Measurements from ENCODE around the gene TMUB1. TPM values are rescaled to one million over a fixed set of nuclear protein-coding genes. Genes with fewer than 3 reads are reported as not detected.
A peak's percentile ranks its signal among the peaks of the same experiment; 100 is the strongest.

The TMUB1 gene
- total RNA-seq, 2 donors from 2014 or later = 67.3 to 68.5 TPM

DNA sequence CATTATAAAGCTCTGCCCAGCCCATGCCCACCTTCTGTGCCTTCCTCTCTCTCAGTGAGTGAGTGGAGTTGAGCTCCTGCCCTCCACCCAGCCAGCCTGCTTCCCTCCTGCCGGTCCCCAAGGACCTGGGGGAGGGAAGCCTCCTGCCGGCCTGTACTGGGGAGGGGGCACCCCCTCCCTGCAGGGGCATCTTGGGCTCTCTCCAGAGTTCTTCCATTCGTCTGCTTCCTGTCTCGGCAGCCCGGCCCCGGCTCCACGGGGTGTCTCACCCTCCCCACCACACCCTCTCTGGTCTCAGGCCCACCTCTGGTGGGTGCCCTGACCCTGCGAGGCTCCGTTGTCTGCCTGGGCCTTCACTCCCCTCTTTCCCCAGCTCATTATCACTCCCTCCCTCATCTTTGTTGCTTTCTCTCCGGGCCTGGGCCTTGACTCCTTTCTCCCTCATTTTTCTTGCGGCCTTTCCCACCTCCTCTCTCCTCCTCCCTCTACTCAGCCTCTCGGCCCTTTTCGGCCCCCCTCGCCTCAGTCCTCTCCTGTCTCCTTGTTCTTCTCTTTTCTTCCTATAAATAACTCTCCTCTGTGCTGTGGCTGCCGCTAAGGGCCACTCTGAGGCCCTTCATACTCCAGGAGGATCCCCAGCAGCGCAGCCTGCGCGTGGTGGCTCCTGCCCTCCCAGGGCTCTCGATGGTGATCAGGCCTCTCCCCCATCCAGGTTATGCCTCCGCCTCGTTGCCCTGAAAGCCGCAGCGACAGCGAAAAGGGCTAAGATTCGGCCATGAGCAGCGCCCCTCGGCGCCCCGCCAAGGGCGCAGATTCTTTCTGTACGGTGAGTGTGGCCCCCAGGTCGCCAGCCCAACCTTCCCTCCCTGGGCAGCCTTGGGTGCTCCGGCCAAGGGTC is 21.8 kb downstream of the TMUB1 start:
- Mint-ChIP-seq H3K27ac (peak overlapping the region; percentile 74), H3K36me3 (ENCODE audit: insufficient read depth in 2 of 2) (peaks cover 0 to 5% of the 10 kb centered on the region in 2 donors), H3K4me1 (ENCODE audit: low read depth) (peaks cover 39% of the 10 kb centered on the region), H3K27me3 (ENCODE audit: low read depth) (no peaks in the 10 kb centered on the region), H3K4me3 (peak overlapping the region; percentile 98), H3K9me3 (no peaks in the 10 kb centered on the region)
- no peak for ATAC-seq (replicated peaks in 1 of 2)
- no peak for DNase-seq

DNA sequence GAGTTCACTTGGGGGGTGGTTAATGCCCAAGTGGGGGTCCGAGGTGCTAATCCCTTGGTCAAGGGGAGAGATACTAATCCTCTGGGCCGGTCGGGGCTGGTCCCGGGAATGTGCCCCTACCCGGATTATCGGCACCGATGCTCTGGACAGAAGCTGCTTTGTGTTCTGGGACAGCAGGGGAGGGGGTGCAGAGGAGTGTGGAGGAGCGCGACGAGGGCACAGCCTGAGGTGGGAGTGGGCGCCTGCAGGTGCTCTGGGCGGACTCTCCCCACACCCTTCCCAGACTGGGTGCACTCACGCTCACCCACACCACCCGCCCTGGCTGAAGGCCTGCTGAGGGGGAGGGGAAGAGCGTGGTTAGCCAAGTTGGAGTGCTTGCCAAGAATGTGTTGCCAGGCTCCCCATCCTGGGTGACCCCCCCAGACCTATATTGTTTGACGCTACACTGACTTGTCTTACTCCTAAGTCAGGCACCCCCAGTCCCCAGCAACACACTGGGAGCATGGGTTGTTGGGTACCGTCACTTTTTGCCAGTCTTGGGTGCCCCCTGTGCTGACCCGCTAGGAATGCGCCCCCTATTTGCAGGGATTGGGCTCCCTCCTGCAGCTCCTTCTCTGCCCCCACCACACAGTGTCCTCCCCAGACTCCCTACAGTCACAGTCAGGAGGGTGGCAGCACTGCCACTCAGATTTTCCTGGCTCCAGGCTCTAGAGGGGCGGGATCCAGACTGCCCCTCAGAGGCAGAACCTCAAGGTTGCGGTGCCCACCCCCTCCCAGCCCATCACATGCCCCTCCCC is 22.7 kb downstream of the TMUB1 start:
- H3K9me3 Mint-ChIP-seq = no peaks in the 10 kb centered on the region
- H3K27me3 Mint-ChIP-seq (ENCODE audit: low read depth) = no peaks in the 10 kb centered on the region
- no peak overlapping the region for H3K27ac Mint-ChIP-seq
- peaks cover 41% of the 10 kb centered on the region for H3K4me1 Mint-ChIP-seq (ENCODE audit: low read depth)
- DNase-seq (no peak), ATAC-seq (replicated peaks in 1 of 2) (no peak)
- peaks cover 0 to 5% of the 10 kb centered on the region in 2 donors for H3K36me3 Mint-ChIP-seq (ENCODE audit: insufficient read depth in 2 of 2)
- peak overlapping the region; percentile 98 for H3K4me3 Mint-ChIP-seq

DNA sequence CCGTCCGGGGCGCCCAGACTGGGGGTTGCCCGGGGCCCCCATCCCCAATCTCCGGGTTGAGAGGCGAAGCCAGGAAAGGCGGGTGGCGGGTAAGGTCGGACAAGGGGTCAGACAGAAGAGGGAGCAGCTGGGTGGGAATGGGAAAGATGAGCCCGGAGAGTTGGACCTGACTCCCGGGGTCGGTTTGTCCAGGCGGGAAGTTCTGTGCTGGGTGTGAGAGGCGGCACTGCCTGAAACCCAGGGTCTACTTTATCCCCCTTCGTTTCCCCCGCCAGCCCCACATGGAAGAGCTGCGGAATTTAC is 23.2 kb downstream of the TMUB1 start:
- Mint-ChIP-seq H3K36me3 (ENCODE audit: insufficient read depth in 2 of 2) (peaks cover 0 to 2% of the 10 kb centered on the region in 2 donors), H3K27ac (no peak overlapping the region), H3K4me1 (ENCODE audit: low read depth) (peaks cover 41% of the 10 kb centered on the region), H3K9me3 (no peaks in the 10 kb centered on the region), H3K27me3 (ENCODE audit: low read depth) (no peaks in the 10 kb centered on the region), H3K4me3 (peak overlapping the region; percentile 98)
- ATAC-seq (replicated peaks in 1 of 2) (no peak), DNase-seq (no peak)

DNA sequence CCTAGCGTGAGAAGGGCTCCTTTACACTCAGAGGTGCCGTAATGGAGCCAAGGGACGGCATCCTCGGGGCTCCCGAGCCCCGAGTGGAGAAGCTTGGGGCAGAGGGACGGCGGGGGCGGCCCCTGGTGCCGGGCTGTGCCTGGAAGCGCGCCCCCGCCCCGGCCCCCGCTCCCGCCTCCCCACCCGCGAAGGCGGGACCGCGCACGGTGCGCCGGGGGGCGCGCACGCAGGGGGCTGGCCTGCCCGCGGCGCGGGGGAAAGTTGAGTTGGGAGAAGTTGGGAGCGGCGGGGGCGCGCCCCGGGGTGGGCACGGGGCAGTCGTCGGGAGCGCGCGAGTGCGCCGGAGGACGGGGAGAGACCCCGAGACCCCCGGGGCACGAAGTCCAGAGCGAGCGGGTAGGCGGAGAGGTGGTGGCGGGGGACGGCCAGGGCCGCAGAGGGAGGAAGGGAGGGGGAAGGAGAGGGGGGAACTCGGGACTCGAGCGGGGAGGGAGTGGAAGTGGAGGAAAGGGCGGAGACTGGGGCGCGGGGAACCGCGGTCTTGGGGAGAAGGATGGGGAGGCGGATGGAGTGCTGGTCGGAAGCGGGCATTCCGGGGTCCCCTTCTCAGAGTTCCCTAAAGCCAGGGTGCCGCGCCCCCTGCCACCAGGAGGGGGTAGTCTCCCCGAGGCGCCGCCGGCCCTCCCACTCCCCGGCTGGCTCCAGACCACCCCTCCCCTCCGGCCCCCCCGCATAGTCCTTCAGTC is 23.8 kb downstream of the TMUB1 start, which contains the start of gene SLC4A2:
SLC4A2 (plus strand) TSS at position 223 of the 746 bp plus-strand sequence. CDS start 2,399 bp downstream, outside the sequence.
- no peaks in the 10 kb centered on the region for H3K9me3 Mint-ChIP-seq
- peaks cover 0 to 2% of the 10 kb centered on the region in 2 donors for H3K36me3 Mint-ChIP-seq (ENCODE audit: insufficient read depth in 2 of 2)
- no peaks in the 10 kb centered on the region for H3K27me3 Mint-ChIP-seq (ENCODE audit: low read depth)
- H3K4me1 Mint-ChIP-seq (ENCODE audit: low read depth) = peaks cover 41% of the 10 kb centered on the region
- peak within 1 kb of the TSS; percentile 98 for H3K4me3 Mint-ChIP-seq
- DNase-seq = peak; percentile 69 to 84
- ATAC-seq (replicated peaks in 1 of 2) = peak; percentile 26 to 46
- H3K27ac Mint-ChIP-seq = peak within 1 kb of the TSS; percentile 96

DNA sequence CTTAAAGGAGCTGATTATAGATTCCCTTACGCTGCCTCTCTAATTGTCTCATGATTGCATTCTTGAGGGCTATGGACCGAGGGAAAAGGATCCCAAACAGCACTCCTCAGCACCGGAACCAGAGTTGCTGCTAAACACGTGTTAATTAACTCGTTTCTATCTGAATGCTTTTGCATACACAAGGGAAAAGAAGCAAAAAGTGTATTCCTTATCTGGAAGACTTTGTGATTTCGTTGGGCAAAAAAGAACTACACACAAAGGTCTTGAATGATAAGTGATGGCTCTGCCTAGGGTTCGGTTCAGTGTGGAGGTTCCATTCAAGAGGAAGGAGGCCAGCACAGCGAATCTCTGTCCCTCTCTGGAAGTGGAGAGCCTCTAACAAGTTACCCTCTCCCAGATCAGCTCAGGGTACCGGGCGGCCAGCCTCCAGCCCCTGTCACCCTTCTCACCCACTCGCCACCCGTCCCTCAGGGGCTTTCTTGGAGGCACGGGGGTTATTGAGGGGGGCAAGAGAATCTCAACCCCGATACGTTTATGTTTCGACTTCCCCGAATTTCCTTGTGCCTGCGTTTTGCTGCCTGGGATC is 24.4 kb downstream of the TMUB1 start:
- no peaks in the 10 kb centered on the region for H3K27me3 Mint-ChIP-seq (ENCODE audit: low read depth)
- H3K27ac Mint-ChIP-seq = peak overlapping the region; percentile 96
- H3K4me1 Mint-ChIP-seq (ENCODE audit: low read depth) = peaks cover 41% of the 10 kb centered on the region
- ATAC-seq (replicated peaks in 1 of 2) = no peak
- peak; percentile 25 to 30 for DNase-seq
- no peaks in the 10 kb centered on the region for H3K9me3 Mint-ChIP-seq
- H3K4me3 Mint-ChIP-seq = peak overlapping the region; percentile 98
- H3K36me3 Mint-ChIP-seq (ENCODE audit: insufficient read depth in 2 of 2) = peaks cover 0 to 2% of the 10 kb centered on the region in 2 donors

DNA sequence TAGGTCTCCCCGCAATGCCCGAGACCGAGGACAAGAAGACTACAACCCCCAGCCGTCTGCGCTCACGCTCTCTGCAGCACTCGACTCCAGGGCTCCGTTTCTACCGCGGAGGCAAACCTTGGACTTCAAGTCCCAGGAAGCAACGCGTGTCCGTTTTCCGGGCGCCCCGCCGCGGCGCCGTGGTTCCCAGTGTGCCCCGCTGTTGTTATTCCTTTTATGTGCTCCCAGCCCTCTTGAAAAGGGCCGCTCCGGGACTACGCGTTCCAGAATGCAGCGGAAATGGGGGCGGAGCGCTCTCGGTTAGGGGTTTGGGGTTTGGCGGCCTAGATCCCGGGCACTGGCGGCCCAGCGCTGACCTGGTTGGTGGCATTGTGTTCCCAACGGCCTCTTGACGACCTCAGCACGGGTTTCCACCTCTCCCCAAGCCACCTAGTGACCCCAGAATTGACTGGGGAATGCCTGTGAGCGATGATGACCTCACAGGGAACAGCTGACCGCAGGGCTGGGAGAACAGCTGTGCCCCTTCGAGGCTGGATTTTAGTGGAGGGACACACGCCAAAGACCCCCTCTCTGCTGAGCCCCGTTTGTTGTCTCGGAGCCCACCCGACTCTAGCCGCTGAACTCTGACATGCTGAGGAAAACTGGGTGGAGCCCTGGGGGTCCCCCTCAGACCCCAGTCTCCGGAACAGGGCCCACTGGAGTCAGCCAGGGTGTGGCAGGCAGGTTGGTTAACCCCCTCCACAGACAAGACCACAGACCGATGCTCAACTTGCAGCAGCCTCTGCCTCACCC is 25.1 kb downstream of the TMUB1 start:
- Mint-ChIP-seq H3K4me3 (peak overlapping the region; percentile 98), H3K36me3 (ENCODE audit: insufficient read depth in 2 of 2) (peaks cover 0 to 2% of the 10 kb centered on the region in 2 donors), H3K27me3 (ENCODE audit: low read depth) (no peaks in the 10 kb centered on the region), H3K4me1 (ENCODE audit: low read depth) (peaks cover 41% of the 10 kb centered on the region), H3K27ac (peak overlapping the region; percentile 96), H3K9me3 (no peaks in the 10 kb centered on the region)
- ATAC-seq (replicated peaks in 1 of 2) = peak; percentile 94 to 95
- peak; percentile 96 to 97 for DNase-seq

DNA sequence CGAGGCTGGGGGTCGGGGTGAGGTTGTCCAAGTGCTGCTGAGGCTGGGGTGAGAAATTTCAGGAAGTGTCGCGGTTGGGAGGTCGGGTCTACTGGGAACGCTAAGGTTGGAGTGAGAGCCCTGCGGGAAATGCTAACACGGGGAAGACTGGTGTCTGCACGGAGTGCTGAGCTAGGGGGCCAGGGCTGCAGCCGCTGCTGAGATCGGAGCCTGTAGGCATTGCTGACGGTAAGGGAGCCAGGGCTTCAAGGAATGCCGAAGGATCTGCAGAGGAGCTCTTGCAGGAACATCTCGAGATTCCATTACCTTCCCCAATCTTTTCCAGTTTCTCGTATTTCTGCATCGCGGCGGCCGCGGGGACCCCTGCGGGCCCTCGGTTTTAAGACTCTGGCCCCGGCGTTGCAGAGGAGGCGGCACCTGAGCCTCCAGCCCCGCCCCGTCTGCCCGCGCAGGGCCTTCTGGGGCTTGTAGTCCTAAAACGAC is 25.7 kb downstream of the TMUB1 start, which contains the start of gene CDK5:
CDK5 (minus strand) TSS at position 392 of the 483 bp plus-strand sequence; CDS start at position 343, 49 bp downstream.
- Mint-ChIP-seq H3K27me3 (ENCODE audit: low read depth) (no peaks in the 10 kb centered on the region), H3K27ac (peak within 1 kb of the TSS; percentile 96), H3K4me3 (peak within 1 kb of the TSS; percentile 98), H3K36me3 (ENCODE audit: insufficient read depth in 2 of 2) (peaks cover 0 to 2% of the 10 kb centered on the region in 2 donors), H3K4me1 (ENCODE audit: low read depth) (peaks cover 43% of the 10 kb centered on the region), H3K9me3 (no peaks in the 10 kb centered on the region)
- ATAC-seq (replicated peaks in 1 of 2) (peak; percentile 2 to 4), DNase-seq (no peak)

DNA sequence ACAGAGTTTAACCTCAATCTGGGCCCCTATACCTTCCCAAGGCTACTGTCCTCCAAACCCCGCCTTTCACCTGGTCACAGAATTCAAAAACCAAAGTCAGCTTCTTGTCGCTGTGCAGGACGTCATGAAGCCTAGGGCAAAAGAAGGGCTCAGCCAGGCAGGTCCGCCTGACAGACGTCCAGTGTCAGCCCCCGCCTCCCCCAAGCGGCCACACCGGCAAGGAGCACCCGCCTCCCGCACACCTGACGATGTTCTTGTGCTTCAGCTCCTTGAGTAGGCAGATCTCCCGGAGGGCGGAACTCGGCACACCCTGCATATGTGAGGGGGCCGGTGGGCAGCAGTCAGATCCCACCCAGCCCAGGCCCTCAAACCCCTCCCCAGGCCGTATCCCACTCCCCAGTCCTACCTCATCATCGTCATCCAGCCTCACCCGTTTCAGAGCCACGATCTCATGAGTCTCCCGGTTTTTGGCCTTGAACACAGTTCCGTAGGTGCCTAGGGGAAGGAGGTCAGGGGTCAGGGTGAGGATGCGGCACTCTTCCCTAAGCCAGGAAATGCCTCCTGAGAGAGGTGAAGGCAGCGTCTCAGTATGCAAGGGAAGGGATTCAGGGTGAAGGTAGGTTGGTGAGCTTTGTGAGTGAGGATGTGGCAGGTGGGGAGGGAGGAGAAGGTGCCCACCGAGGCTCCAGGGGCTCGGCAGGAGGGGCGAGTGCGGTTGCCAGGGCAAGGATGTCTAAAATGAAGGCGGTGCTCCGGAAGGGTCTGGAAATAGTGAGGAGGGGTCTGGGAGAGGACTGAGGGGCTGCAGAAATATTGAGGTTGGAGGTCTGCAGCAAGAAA is 26.4 kb downstream of the TMUB1 start:
- Mint-ChIP-seq H3K27me3 (ENCODE audit: low read depth) (no peaks in the 10 kb centered on the region), H3K4me1 (ENCODE audit: low read depth) (peaks cover 44% of the 10 kb centered on the region), H3K36me3 (ENCODE audit: insufficient read depth in 2 of 2) (peaks cover 0 to 2% of the 10 kb centered on the region in 2 donors), H3K4me3 (peak overlapping the region; percentile 98), H3K27ac (no peak overlapping the region), H3K9me3 (no peaks in the 10 kb centered on the region)
- ATAC-seq (replicated peaks in 1 of 2) (no peak), DNase-seq (no peak)

DNA sequence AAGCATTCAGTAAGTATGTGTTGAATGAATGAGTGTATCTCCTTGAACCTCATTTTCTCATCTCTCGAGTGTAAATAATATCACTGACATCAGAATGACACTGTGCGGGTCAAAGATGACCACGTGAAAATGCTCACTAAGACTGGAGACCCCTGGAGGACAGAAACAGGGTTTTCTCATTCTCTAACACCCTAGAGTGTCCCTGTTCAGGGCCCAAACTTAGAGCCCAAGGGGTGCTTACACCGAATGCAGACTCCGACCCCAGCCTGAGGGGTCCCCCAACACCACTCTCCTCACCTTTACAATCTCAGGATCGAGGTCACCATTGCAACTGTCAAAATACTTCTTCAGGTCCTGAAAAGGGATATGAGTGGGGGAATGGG is 27.0 kb downstream of the TMUB1 start:
- Mint-ChIP-seq H3K27me3 (ENCODE audit: low read depth) (no peaks in the 10 kb centered on the region), H3K9me3 (no peaks in the 10 kb centered on the region), H3K4me1 (ENCODE audit: low read depth) (peaks cover 38% of the 10 kb centered on the region), H3K4me3 (peak overlapping the region; percentile 98), H3K27ac (no peak overlapping the region), H3K36me3 (ENCODE audit: insufficient read depth in 2 of 2) (peaks cover 0 to 2% of the 10 kb centered on the region in 2 donors)
- no peak for ATAC-seq (replicated peaks in 1 of 2)
- no peak for DNase-seq

DNA sequence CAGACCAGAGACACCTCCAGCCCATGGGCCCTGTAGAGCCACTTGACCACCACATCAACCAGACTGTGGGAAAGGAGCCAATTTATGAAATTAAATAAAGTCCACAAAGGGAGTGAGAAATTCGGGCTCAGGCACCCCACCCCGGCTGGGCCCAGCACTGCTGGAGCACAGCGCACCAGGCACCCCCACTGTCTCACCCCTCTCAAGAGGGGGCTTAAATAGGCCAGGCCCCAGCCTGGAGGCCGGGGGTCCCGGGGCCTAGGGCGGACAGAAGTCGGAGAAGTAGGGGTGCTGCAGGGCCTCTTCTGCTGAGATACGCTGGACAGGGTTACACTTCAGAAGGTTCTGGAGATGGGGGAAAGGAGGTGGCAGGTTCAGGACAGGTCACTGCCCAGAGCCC is 29.5 kb downstream of the TMUB1 start:
- DNase-seq (no peak), ATAC-seq (replicated peaks in 1 of 2) (no peak)
- Mint-ChIP-seq H3K4me1 (ENCODE audit: low read depth) (peaks cover 24% of the 10 kb centered on the region), H3K9me3 (no peaks in the 10 kb centered on the region), H3K27ac (no peak overlapping the region), H3K36me3 (ENCODE audit: insufficient read depth in 2 of 2) (peaks cover 0 to 1% of the 10 kb centered on the region in 2 donors), H3K27me3 (ENCODE audit: low read depth) (no peaks in the 10 kb centered on the region), H3K4me3 (no peak overlapping the region)

DNA sequence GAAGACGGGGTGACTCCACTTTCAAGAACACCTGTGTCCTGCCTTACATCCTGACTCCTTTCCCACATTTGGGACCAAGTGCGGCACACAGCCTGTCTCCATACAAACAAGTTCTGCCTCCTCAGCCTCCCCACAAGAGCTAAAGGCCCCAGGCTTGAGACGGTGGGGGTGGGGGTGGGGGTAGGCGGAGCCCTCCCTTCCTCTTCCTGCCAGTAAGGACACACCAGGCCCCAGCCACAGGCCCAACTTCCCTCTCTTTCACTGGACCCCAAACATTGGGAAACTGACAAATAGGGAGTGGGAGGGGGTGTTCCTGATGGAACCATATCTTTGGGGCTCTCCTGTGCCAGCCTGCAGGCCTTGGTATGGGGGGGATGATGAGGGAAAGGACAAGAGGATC is 30.2 kb downstream of the TMUB1 start:
- Mint-ChIP-seq H3K4me3 (no peak overlapping the region), H3K27ac (no peak overlapping the region), H3K9me3 (no peaks in the 10 kb centered on the region), H3K36me3 (ENCODE audit: insufficient read depth in 2 of 2) (no peaks in the 10 kb centered on the region), H3K27me3 (ENCODE audit: low read depth) (no peaks in the 10 kb centered on the region), H3K4me1 (ENCODE audit: low read depth) (peaks cover 18% of the 10 kb centered on the region)
- ATAC-seq (replicated peaks in 1 of 2) (no peak), DNase-seq (no peak)

Data from activated T-cell treated with anti-CD3 and anti-CD28 coated beads, Interleukin-2, amount 50 U/mL, for 72 hours (primary cell).